GM12873 (cell line): Measurements from ENCODE around the gene COL4A4.

Source experiments
- CTCF ChIP-seq: IDR thresholded peaks from 2 replicates; pipeline ENCODE4 v1.5.1; 2012; ENCODE audit warnings: low read depth, mild to moderate bottlenecking, moderate library complexity, low read length, control low read depth; ENCODE audit not compliant: insufficient read depth; ENCODE audit errors: missing control alignments

Gene COL4A4

GRCh38 chr2:227095346-227095745 is 68.7 kb downstream of the COL4A4 start:
- no peak for TF ChIP-seq CTCF

- TF ChIP-seq CTCF, result no peak
Measured at GRCh38 chr2:227082286-227082685, 81.7 kb downstream of the COL4A4 start.

GRCh38 chr2:227079726-227080125 is 84.3 kb downstream of the COL4A4 start:
- no peak for TF ChIP-seq CTCF

- no peak for TF ChIP-seq CTCF
Measured at GRCh38 chr2:227058888-227059399, 105.1 kb downstream of the COL4A4 start.

GRCh38 chr2:227057743-227058447 is 106.1 kb downstream of the COL4A4 start:
- TF ChIP-seq CTCF, result no peak

- no peak for TF ChIP-seq CTCF
Measured at GRCh38 chr2:227057060-227057459, 106.9 kb downstream of the COL4A4 start.

- no peak for TF ChIP-seq CTCF
Measured at GRCh38 chr2:227054006-227054405, 110.0 kb downstream of the COL4A4 start.

- TF ChIP-seq CTCF, result no peak
Measured at GRCh38 chr2:227052879-227053278, 111.1 kb downstream of the COL4A4 start.
